ENCODE data around the gene ZNF543. TPM values are rescaled to one million over a fixed set of nuclear protein-coding genes. Genes with fewer than 3 reads are reported as not detected.

The ZNF543 gene
- total and polyA plus RNA-seq, 9 of the 15 experiments (the other 6 are each of a cell fraction or from before 2014, with no cell fraction given) = 0.14 to 5.5 (median 2.4) TPM

- TF ChIP-seq ZBTB8A (IDR thresholded peaks at IDR 0.05; ENCODE audit: partially characterized antibody) (no peak), CBX3 (IDR thresholded peaks at IDR 0.05; ENCODE audit: borderline replicate concordance in 1 of 2, low read length in 2 of 2) (peak in 1 of 2 experiments; percentile 62; a peak in 1 of 3 replicates), CTBP1 (IDR thresholded peaks at IDR 0.05; ENCODE audit: borderline replicate concordance) (peak; percentile 33; the same call in 1 of the 2 replicates), DPF2 (IDR thresholded peaks at IDR 0.05) (no peak), GTF2B (IDR thresholded peaks at IDR 0.05; ENCODE audit: extremely low read depth, insufficient read length) (peak; percentile 49), STAT6 (CRISPR knock-in tag; IDR thresholded peaks at IDR 0.05) (0 out of 2 replicates have a peak, but pooled peaks have one; percentile 82), ZNF707 (CRISPR knock-in tag; conservative IDR thresholded peaks at IDR 0.05) (no peak), ELF2 (CRISPR knock-in tag; IDR thresholded peaks at IDR 0.05) (peak; percentile 88), HMG20A (CRISPR knock-in tag; conservative IDR thresholded peaks at IDR 0.05) (no peak), CBX8 (IDR thresholded peaks at IDR 0.05; ENCODE audit: borderline replicate concordance, extremely low read depth, low read depth, low read length, poor library complexity, severe bottlenecking) (no peak), BCLAF1 (IDR thresholded peaks at IDR 0.05; ENCODE audit: borderline replicate concordance in 1 of 2, control insufficient read depth in 1 of 2, low read depth in 2 of 2, low read length in 1 of 2) (no peak)
Measured at GRCh38 chr19:57279418-57280164, 40.7 kb upstream of the ZNF543 start (continued).
